Frontal cortex (tissue), 4 donors: ENCODE results near the gene RIMS3. TPM values are rescaled to one million over a fixed set of nuclear protein-coding genes. Genes with fewer than 3 reads are reported as not detected.
"Not testable (repeated sequence)": the region's sequence is repeated elsewhere in the genome, so short reads cannot be mapped to it uniquely, and the experiment has no call there.

Experiments
- DNase-seq, 2 donors: peaks; one replicate each; pipeline ENCODE4 v3.0.0; 2012; ENCODE audit warnings: low spot score in 2 of 2
- FAIRE-seq: peaks from 2 replicates; lab custom pipeline; 2012; peaks lifted over from hg19 to GRCh38; lab: Jason Lieb, UNC
- total RNA-seq: library from RNA; depleted of rRNA; stranded (reverse); fragments of >200 nt; gene quantifications from one replicate; pipeline ENCODE4 v1.2.3, GENCODE V29; 2014
- donor health status: control.
- donor health status: control.
- donor health status: control.

RIMS3 gene
- total RNA-seq, result 24.1 TPM

- DNase-seq (peak; percentile 86 to 94), FAIRE-seq (no peak)
Observed at GRCh38 chr1:40665335-40666171, at the start of gene RIMS3. TSS of gene RIMS3 (minus strand) at chr1:40665682. CDS start at chr1:40641925, 23,757 bp downstream.

DNA sequence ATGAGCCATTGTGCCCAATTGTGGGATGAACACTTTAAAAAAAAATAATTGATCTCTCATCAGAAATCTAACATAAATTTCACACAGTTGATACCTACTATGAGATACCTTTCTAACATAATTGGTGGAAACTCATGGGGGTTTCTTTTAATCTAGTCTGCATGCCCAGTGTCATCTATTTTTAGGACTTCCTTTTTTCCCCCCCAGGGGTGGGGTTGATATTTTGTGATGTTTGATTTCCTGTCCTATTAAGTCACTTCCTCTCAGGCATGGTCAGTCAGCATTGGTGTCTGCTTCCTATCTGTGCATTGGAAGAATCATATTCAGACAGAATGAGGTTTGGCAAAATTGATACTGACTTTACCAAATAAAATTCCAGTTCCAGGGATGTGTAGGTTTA is 47.5 kb upstream of the RIMS3 start:
- FAIRE-seq (no peak), DNase-seq (no peak)

- DNase-seq (no peak), FAIRE-seq (no peak)
Observed at GRCh38 chr1:40712405-40712944, 47.0 kb upstream of the RIMS3 start.

DNA sequence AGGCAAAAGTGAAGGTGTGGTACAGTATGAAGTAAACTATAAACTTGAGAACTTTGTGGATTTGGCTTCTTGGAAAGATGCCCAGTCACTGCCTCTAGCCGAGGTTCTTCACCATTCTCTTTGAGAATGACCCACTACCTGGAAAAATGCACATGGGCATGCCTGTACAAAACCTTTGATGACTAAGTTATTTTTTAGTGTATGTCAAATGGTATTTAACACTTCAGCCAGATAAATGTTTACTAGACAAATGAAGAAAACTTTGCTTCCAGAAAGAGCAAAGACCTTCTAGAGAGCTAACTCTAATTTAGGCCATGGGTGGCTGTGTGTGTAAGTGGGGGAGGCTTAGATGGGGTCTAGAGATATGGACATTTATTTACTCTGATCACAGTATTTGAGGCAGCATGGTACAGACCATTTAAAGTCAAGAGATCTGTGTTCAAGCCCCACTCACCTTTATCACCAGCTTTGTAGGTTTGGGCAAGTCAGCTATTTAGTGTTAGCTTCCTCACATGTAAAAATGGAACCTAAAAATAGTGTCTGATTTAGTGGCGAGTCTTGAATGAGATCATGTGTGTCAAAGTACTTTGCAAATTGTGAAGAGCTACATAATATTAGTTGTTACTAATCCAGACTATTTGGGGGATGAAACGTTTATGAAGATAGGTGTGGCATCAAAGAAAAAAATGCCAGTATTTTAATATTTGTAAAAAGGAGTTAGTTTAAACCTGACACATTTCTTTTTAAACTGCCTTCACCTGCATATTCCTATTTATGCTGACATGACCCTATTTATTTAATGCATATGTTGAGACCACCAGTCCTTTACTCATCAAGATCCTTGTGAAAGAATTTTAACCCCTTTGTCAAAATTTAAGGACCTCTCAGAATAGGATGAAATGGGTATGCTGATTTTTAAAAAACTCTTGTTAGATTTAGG is 46.3 kb upstream of the RIMS3 start:
- DNase-seq (no peak), FAIRE-seq (no peak)

- DNase-seq, result no peak
- no peak for FAIRE-seq
Observed at GRCh38 chr1:40710581-40711315, 45.3 kb upstream of the RIMS3 start.

DNA sequence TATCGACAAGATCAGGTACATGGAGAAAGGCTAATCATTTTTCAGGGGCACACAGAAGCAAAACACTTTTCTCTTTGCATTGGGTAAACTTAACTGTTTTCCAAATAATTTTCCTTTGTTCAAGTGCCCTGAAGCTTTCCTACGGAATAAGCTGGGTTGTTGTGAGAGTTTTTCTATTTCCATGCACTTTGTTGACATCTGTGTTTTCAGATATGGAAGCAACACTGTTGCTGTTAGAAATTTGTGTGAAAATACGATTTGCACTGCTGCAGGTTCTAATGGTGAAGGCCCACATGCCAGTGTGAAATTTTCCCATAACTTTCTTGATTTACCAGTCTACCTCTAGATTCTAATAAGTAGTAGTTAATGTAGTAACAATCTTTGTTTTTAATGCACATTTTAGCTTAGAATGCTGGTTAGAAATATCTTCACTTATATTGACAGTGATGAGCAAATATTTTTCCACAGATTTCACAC is 44.4 kb upstream of the RIMS3 start:
- DNase-seq, result no peak
- FAIRE-seq, result no peak

- DNase-seq, result peak; percentile 38 to 75
- no peak for FAIRE-seq
Observed at GRCh38 chr1:40709100-40709801, 43.8 kb upstream of the RIMS3 start.

DNA sequence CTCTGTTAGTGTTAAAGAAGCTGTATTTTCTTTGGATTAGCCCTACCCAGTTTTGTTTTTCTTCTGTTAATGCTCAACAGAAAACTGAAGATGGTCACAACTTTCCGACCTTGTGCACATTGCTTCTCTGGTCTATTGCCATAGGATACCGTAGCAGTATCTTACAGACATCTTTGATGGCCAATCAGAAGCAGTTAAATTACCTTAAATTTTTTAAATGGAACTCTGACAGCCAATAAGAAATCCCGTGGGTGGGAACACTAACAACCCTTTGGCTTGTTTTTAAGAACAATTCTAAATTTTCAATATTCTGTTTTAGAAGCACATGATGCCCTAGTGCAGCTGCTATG is 43.2 kb upstream of the RIMS3 start:
- DNase-seq (peak in 1 of 2 donors; percentile 23), FAIRE-seq (no peak)

DNA sequence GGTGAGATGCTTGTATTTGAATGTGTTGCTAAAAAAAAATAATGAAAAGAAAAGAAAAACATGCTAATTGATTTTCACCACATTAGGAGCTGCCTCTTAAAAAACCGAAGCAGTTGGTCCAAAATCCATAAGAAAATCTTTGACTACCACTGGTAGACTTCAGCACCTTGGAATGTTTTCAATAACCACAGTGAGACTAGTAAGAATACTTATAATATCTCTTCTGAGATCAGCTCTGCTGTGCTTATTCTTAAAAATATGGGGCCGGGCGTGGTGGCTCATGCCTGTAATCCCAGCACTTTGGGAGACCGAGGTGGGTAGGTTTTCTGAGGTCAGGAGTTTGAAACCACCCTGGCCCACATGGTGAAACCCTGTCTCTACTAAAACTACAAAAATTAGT is 41.1 kb upstream of the RIMS3 start:
- DNase-seq (no peak), FAIRE-seq (no peak)

DNA sequence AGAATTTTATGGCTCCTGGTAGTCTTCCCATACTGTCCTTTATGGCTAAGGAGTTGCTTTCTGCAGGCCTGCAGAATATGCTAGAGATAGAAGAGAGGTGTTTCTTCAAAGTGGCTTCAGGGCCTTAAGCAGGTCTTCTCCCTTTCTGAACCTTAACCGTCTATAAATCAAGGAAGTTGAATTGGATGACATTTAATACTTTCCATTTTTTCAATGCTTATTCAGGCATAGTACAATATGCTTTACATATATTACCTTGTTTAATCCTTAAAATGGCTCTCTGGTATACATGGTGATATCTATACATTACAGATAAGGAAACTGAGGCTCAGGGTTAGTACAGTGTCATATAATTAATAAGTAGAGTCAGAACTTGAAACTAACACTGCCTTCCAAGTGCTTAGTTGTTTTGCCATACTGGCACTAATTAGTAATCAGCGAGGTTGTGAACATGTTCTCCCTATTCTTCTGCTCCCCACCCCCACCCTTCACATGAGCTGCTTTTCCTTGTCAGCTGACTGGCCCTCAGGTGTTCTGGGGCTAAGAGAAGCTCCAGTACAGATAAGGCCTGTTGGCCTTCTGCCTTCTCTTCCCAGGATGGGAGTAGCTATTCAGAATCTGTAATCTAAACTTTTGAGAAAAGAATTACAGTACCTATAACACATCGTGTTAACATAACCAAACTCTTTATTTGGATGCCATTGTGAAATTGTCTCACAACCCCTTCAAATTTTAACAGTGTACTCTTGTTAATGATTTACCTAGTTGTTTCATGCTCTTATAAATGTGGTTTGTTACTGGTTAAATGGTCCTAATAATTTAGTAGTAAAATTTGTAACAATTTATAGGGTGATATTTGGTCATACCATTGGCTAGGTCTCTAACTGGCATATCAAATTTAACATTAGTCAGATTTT is 39.6 kb upstream of the RIMS3 start:
- DNase-seq, result no peak
- FAIRE-seq, result no peak

GRCh38 chr1:40703316-40703715 is 37.8 kb upstream of the RIMS3 start:
- FAIRE-seq (no peak), DNase-seq (no peak)

- not testable (repeated sequence) for DNase-seq, FAIRE-seq
Observed at GRCh38 chr1:40702810-40703209, 37.3 kb upstream of the RIMS3 start.

- DNase-seq, result no peak
- no peak for FAIRE-seq
Observed at GRCh38 chr1:40701684-40702083, 36.2 kb upstream of the RIMS3 start.

DNA sequence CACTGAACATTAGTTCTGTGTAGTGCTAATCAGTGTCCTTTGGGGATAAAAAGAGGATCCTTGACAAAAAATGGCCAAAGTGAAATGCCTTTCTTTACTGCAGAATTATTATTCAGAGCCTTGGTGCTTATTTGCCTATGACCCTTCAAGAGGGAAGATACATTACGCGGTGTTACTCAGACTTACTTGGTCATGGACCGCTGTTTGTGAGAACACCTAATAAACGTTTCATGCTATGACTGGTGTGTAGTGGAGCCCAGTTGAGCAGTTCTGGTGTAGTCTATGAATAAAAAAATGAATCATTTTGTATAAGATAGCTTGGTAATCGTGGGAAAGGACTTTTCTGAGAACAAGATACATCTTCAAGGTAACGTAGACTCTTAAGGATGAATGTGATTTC is 34.3 kb upstream of the RIMS3 start:
- DNase-seq, result no peak
- FAIRE-seq, result no peak

GRCh38 chr1:40697436-40697835 is 32.0 kb upstream of the RIMS3 start:
- DNase-seq, result no peak
- FAIRE-seq, result no peak

DNA sequence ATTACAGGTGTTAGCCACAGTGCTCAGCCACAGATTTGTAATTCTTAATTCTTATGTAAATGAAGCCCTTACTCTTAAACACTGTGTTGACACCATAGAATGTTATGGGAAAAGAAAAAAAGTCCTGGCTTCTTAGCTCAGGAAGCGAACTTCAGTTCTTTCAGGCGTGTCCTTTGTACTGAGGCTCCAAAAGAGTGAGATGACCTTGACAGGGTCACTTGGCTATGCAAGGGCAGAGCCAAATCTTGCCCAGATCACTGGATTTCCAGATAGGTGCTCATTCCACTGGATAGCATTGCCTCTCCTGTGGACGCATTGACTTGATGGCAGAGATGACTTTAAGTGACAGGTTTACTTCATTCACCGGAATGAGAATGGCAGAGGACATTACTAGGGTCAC is 30.8 kb upstream of the RIMS3 start:
- no peak for FAIRE-seq
- no peak for DNase-seq

DNA sequence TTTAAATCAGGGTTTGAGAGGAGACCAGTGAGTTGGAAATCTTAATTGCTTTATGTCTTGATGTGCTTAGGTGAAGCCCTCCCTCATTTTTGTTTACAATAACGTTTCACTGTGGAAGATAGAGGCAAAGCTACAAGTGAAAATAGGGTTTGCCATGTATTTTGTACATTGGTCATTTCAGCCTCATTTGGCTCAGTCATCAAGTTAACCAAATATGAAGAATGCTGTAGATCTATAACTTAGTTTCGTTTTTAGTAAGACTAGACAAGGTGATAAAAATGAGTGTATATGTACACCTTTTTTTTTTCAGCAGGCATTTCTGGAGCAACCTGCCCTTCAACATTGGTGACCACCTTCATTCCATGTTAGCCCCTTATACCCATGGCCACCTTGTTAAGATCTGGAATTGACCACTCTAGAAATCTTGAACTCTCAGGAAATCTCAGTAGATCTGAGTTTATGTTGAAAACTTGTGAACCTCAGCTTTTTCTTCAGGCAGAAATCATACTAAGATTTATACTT is 28.9 kb upstream of the RIMS3 start:
- no peak for FAIRE-seq
- DNase-seq, result no peak

DNA sequence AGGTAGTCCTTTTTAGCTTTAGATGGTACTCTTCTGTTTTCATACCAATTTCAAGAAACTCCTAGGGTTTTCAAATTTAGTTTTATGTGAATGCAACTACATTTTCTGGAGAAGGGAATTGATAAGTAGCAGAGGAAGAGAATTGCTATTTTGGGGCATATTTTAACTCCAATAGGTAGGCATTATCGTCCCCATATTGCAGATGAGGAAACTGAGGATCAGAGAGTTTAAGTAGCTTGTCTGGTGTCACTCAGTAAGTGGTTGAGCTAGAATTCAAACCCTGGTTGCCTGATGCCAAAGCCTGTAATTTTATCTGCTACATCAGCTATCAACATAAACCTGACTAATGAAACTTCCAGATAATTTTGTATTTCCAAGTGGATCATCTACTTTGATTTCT is 27.9 kb upstream of the RIMS3 start:
- DNase-seq (no peak), FAIRE-seq (no peak)
